MCF 10A (cell line): Measurements from ENCODE around the gene ARFGEF3. TPM values are rescaled to one million over a fixed set of nuclear protein-coding genes. Genes with fewer than 3 reads are reported as not detected.

Source experiments
- BruUV-seq: library from RNA; stranded (reverse); fragments of 400-500 nt; replicated peaks from 2 replicates; lab custom pipeline; 2021; lab: Mats Ljungman, UMichigan
- CTCF ChIA-PET: fragments of 300-600 bp; sonication (Branson Sonifier 250); formaldehyde crosslinking; extraction: SDS; loops from one replicate; lab custom pipeline; 2021; ENCODE audit warnings: antibody characterized with exemption, inconsistent platforms; lab: Yijun Ruan, JAX
- POLR2A ChIA-PET: fragments of 300-600, 350-650 bp; sonication (Branson Sonifier 250); formaldehyde crosslinking; extraction: SDS; loops from one replicate; lab custom pipeline; 2020; ENCODE audit warnings: antibody characterized with exemption, inconsistent platforms; lab: Yijun Ruan, JAX
- DNase-seq: peaks from one replicate; pipeline ENCODE4 v3.0.0-alpha.2; 2018; ENCODE audit not compliant: unreplicated experiment
- H3K27ac Mint-ChIP-seq: one replicate; pipeline ENCODE4 v1.8.0; 2022; ENCODE audit warnings: mild to moderate bottlenecking, low read depth, mixed read lengths; ENCODE audit not compliant: unreplicated experiment
- H3K27me3 Mint-ChIP-seq: one replicate; pipeline ENCODE4 v1.8.0; 2022; ENCODE audit warnings: mixed read lengths; ENCODE audit not compliant: insufficient read depth, unreplicated experiment
- H3K36me3 Mint-ChIP-seq: one replicate; pipeline ENCODE4 v1.8.0; 2022; ENCODE audit warnings: mild to moderate bottlenecking, moderate library complexity, mixed read lengths; ENCODE audit not compliant: insufficient read depth, unreplicated experiment
- H3K4me1 Mint-ChIP-seq: one replicate; pipeline ENCODE4 v1.8.0; 2022; ENCODE audit warnings: mixed read lengths; ENCODE audit not compliant: insufficient read depth, unreplicated experiment
- H3K4me3 Mint-ChIP-seq: one replicate; pipeline ENCODE4 v1.8.0; 2022; ENCODE audit warnings: mild to moderate bottlenecking, moderate library complexity, mixed read lengths; ENCODE audit not compliant: unreplicated experiment
- H3K9me3 Mint-ChIP-seq: one replicate; pipeline ENCODE4 v1.8.0; 2022; ENCODE audit warnings: mixed read lengths; ENCODE audit not compliant: unreplicated experiment
- intact Hi-C: fragments of 100-400 bp; cut with micrococcal nuclease; formaldehyde crosslinking; loops from 2 replicates; pipeline ENCODE4 v1.14.1; 2022
- total RNA-seq: library from RNA; stranded (reverse); gene quantifications from 2 replicates; pipeline ENCODE4 v1.2.3, GENCODE V29; 2022
- TF ChIP-seq, protein P1 (sequence below): fragments of 200-600 bp; IDR thresholded peaks from one replicate; pipeline ENCODE4 v1.8.0; 2022; ENCODE audit warnings: antibody characterized with exemption, mild to moderate bottlenecking; ENCODE audit not compliant: unreplicated experiment

The ARFGEF3 gene
- total RNA-seq, 1 experiment from 2014 or later = 3.4 TPM

DNA sequence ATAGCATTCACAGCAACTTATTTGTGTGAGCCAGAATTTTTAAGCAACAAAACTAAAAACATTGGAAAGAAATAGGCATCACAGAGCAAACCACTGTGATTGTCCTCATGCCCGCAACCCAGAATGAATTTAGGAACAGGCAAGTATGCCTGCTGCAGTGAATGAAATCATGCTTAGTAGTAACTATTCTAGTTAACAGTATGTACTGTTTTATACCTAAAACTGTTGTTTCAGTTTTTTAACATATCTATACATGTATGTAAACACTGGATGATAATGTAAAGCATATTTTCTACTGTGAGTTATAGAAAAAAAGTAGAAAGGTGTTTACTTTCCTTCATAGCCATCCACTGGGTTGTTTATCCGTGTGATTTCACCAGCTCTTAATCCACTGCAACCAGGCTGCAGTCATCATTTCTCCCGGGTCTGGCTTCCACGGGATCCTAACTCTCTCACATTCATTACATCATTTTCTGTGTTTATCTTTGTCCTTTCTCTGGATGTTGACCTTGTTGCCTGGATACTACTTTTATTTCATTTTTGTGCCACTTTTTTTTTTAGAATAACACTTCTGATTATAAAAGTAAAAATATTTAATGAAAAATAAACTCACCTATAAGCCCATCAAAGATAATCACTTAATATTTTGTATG lies 3.6 kb upstream of the ARFGEF3 start:
- ChIA-PET POLR2A (interaction anchor here (0.7 to 0.8 kb wide), 2 partner anchors 9 to 14 kb away, joined by 3 to 4 read pairs; no protein-coding TSS in a partner anchor), CTCF (interaction anchor here (0.8 kb wide), 1 partner anchor 621 kb away, joined by 4 read pairs; no protein-coding TSS in a partner anchor)
- H3K4me1 Mint-ChIP-seq = no peaks in the 10 kb centered on the region
- no TSS peak for BruUV-seq
- H3K27me3 Mint-ChIP-seq = peaks cover 53% of the 10 kb centered on the region
- TF ChIP-seq, protein P1, sequence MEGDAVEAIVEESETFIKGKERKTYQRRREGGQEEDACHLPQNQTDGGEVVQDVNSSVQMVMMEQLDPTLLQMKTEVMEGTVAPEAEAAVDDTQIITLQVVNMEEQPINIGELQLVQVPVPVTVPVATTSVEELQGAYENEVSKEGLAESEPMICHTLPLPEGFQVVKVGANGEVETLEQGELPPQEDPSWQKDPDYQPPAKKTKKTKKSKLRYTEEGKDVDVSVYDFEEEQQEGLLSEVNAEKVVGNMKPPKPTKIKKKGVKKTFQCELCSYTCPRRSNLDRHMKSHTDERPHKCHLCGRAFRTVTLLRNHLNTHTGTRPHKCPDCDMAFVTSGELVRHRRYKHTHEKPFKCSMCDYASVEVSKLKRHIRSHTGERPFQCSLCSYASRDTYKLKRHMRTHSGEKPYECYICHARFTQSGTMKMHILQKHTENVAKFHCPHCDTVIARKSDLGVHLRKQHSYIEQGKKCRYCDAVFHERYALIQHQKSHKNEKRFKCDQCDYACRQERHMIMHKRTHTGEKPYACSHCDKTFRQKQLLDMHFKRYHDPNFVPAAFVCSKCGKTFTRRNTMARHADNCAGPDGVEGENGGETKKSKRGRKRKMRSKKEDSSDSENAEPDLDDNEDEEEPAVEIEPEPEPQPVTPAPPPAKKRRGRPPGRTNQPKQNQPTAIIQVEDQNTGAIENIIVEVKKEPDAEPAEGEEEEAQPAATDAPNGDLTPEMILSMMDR = no peak
- H3K4me3 Mint-ChIP-seq = no peak overlapping the region
- H3K9me3 Mint-ChIP-seq = no peaks in the 10 kb centered on the region
- no peak overlapping the region for H3K27ac Mint-ChIP-seq
- DNase-seq = no peak
- H3K36me3 Mint-ChIP-seq = no peaks in the 10 kb centered on the region
- intact Hi-C loops = no loop called here

DNA sequence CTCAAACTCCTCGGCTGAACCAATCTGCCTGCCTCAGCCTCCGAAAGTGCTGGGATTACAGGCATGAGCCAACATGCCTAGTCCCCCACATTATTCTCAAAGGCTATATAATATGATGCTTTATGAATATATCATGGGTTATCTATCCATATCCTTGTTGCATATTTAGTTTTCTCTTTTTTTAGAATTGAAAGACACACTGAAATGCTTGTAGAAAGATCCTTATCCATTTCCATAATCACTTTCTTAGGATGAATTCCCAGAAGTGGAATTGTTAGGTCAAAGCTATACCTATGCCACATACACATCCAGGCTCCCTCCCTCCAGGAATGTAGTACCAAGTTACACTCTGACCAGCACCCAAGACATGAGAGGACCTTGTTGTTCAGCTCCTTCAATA lies 2.5 kb upstream of the ARFGEF3 start:
- intact Hi-C loops = no loop called here
- Mint-ChIP-seq H3K27ac (no peak overlapping the region), H3K4me3 (no peak overlapping the region), H3K36me3 (no peaks in the 10 kb centered on the region), H3K9me3 (no peaks in the 10 kb centered on the region), H3K27me3 (peaks cover 53% of the 10 kb centered on the region), H3K4me1 (no peaks in the 10 kb centered on the region)
- no TSS peak for BruUV-seq
- DNase-seq = no peak
- TF ChIP-seq, protein P1 = no peak
- CTCF ChIA-PET = interaction anchor here (0.6 kb wide), 2 partner anchors 47 to 591 kb away, joined by 4 to 7 read pairs; no protein-coding TSS in a partner anchor
- POLR2A ChIA-PET = interaction anchor here (0.8 kb wide), 1 partner anchor 706 kb away, joined by 4 read pairs; no protein-coding TSS in a partner anchor

DNA sequence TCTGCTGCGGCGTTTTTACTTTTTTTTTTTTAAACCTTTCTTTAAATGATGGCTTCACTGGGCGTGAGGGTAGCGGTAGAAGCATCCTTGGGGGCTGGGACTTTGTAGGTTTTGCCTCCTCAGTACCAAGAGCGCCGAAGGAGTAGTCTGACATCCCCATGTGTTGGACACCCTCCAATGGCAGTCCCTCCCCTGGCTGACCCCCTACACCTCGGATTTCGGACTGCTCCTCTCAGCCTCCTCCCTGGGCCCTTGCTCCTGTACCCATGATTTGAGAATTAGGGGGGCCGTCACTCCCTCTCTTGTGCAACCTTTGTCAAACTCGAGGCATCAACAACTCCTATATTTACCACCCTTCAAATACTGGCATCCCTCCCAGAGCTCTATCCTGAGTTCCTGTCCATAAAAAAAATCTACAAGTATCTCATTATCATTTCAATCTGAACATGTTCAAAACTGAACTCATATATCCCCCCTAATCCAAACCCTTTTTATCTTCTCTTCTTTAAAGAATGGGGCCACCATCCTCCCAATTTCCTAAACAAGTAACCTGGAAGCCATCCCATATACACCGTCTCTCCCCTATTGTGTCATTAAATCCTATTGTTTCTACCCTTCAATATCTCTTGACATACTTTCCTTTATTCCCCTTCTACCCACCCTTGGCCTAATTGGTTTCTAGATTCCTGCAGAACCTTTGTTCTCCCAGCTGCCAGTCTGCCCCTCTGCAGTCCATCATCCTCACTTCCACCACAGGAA lies 1.2 kb upstream of the ARFGEF3 start:
- TF ChIP-seq, protein P1 = no peak
- no peaks in the 10 kb centered on the region for H3K9me3 Mint-ChIP-seq
- H3K27ac Mint-ChIP-seq = no peak overlapping the region
- peaks cover 41% of the 10 kb centered on the region for H3K27me3 Mint-ChIP-seq
- H3K4me3 Mint-ChIP-seq = peak overlapping the region; percentile 68
- ChIA-PET POLR2A (interaction anchor here (0.8 kb wide), 1 partner anchor 250 kb away, joined by 3 read pairs; no protein-coding TSS in a partner anchor), CTCF (interaction anchor here (0.6 to 1.0 kb wide), 3 partner anchors 18 to 1054 kb away, joined by 3 read pairs; no protein-coding TSS in a partner anchor)
- intact Hi-C loops = loop anchor here (2.0 to 5.0 kb wide), 2 partner anchors 128 to 242 kb away; partner anchors contain the start of gene HEBP2
- no peaks in the 10 kb centered on the region for H3K4me1 Mint-ChIP-seq
- H3K36me3 Mint-ChIP-seq = no peaks in the 10 kb centered on the region
- BruUV-seq = no TSS peak
- no peak for DNase-seq

- TF ChIP-seq, protein P1 = no peak
- POLR2A ChIA-PET = interaction anchor here (0.8 kb wide), 1 partner anchor 250 kb away, joined by 3 read pairs; no protein-coding TSS in a partner anchor
- H3K4me1 Mint-ChIP-seq = no peaks in the 10 kb centered on the region
- DNase-seq = no peak
- H3K27me3 Mint-ChIP-seq = peaks cover 39% of the 10 kb centered on the region
- no peaks in the 10 kb centered on the region for H3K36me3 Mint-ChIP-seq
- CTCF ChIA-PET = interaction anchor here (0.6 to 1.0 kb wide), 2 partner anchors 18 to 1055 kb away, joined by 3 read pairs; no protein-coding TSS in a partner anchor
- H3K9me3 Mint-ChIP-seq = no peaks in the 10 kb centered on the region
- intact Hi-C loops = loop anchor here (2.0 to 5.0 kb wide), 2 partner anchors 128 to 241 kb away; partner anchors contain the start of gene HEBP2
- peak overlapping the region; percentile 68 for H3K4me3 Mint-ChIP-seq
- no TSS peak for BruUV-seq
- H3K27ac Mint-ChIP-seq = no peak overlapping the region
Observed at GRCh38 chr6:138161088-138161337, 726 bp upstream of the ARFGEF3 start.
